GM10266 (cell line): ENCODE measurements around the gene NXPH4.

Source experiments
- DNase-seq: peaks from one replicate; pipeline ENCODE4 v3.0.0; 2012; ENCODE audit errors: extremely low spot score
- TF ChIP-seq, protein P1 (sequence below): IDR thresholded peaks from 2 replicates; pipeline ENCODE4 v1.5.1; 2012; ENCODE audit warnings: mild to moderate bottlenecking, low read depth; ENCODE audit not compliant: control insufficient read depth, insufficient read depth; ENCODE audit errors: missing control alignments

Gene NXPH4

DNA sequence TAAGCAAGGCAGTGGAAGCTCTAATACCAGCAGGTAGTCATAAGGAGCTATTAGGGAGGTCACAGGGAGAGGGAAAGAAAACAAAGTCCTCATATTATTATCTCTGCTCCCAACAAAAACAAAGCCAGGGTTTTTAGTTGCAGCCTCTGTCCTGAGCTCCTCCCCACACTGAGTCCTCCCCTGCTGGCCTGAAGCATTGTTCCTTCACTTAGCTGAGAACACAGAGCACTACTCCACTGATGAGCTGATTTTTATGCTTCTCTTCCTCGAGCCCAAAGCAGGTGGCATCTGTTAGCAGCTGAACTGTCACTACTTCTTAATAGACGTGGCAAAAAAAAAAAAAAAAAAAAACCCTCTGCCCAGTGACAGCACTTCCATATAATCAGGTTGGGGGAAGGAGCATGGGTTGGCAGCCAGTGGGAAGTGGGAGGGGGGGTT, 44.9 kb downstream of the NXPH4 start:
- TF ChIP-seq, protein P1, sequence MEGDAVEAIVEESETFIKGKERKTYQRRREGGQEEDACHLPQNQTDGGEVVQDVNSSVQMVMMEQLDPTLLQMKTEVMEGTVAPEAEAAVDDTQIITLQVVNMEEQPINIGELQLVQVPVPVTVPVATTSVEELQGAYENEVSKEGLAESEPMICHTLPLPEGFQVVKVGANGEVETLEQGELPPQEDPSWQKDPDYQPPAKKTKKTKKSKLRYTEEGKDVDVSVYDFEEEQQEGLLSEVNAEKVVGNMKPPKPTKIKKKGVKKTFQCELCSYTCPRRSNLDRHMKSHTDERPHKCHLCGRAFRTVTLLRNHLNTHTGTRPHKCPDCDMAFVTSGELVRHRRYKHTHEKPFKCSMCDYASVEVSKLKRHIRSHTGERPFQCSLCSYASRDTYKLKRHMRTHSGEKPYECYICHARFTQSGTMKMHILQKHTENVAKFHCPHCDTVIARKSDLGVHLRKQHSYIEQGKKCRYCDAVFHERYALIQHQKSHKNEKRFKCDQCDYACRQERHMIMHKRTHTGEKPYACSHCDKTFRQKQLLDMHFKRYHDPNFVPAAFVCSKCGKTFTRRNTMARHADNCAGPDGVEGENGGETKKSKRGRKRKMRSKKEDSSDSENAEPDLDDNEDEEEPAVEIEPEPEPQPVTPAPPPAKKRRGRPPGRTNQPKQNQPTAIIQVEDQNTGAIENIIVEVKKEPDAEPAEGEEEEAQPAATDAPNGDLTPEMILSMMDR: no peak
- DNase-seq: no peak

DNA sequence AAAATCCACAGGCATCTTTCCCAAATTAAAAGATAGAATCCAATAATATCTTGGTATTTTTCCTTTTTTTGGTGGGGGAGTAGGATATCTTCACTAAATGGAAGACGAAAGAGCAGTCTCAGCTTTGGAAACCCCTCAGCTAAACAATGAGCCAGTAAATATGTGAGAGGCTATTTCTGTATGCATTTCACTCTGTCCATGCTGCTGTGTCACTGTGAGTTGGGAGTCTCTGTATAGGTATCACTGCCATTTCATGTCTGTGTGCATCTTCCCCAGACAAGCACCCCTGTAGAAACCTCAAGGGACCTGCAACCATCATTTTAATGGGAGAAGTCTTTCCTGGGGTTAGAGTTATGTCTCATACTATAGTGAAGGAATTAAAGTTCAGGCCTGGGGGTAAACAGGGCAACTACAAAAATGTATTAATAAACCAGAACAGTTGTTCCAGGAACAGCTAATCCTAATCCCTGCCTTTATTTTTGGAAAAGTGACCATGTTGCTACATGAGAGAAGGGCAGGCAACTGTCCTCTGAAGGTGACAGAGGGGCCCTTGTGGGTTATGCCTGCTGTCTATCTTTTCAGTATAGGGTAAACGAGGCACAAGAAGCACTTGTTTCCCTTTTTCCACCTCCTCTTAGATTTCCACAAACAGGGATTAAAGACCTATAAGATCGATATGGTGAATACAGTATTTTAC, 45.7 kb downstream of the NXPH4 start:
- TF ChIP-seq, protein P1: no peak
- no peak for DNase-seq

DNA sequence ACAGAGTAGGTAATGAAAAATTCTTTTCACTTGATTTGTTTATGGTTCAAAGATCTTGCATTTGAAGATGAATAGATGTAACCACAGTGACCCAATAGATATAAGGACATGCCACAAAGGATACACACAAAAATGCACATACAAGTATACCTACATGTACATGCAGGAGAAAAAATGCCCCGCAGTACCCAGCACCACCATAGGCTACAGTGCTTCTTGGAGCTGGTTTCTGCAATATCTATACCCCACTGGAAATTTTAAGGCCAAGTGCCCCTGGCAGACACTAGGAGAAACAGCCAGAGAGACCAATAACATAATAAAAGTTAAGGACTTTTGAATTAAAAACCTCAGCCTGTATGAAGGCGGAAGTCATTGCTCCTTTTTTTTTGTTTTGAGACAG, 46.5 kb downstream of the NXPH4 start:
- no peak for DNase-seq
- TF ChIP-seq, protein P1: no peak

DNA sequence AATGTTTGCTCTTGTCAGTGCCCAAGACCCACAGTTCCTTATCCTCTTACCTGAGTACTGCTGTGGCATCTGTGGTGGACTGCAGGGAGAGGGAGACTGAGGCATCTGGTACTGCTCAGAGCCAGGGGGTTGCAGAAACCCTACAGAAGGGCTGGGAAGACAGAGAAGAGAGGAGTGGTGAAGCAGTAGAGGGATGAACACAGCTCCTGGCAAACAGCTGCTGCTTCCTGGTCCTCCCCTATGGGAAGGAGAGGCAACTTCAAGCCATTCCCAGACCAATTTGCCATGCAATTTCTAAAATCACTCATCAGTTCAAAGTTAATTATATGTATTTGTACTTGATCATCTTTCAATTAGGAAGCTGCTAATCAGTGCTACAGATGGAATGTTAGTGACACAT, 50.1 kb downstream of the NXPH4 start:
- no peak for DNase-seq
- TF ChIP-seq, protein P1: no peak

DNA sequence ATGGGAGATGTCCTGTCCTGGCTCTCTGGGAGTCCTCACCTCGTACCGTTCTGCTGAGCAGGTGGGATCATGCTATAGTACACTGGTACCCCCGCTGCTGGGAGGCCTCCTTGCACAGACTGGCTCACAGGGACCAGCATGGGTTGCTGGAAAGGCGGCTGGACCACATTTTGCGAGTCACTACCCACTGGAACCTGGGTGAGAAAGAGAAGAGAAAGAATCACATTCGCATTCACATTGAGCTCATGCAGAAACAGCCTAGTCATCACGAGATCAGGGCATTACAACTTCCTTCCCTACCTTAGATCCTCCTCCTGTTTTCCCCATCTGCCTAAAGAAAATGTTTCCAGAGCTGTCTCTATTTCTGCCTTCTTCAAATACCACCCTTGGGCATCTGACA, 51.7 kb downstream of the NXPH4 start:
- TF ChIP-seq, protein P1: no peak
- DNase-seq: no peak

DNA sequence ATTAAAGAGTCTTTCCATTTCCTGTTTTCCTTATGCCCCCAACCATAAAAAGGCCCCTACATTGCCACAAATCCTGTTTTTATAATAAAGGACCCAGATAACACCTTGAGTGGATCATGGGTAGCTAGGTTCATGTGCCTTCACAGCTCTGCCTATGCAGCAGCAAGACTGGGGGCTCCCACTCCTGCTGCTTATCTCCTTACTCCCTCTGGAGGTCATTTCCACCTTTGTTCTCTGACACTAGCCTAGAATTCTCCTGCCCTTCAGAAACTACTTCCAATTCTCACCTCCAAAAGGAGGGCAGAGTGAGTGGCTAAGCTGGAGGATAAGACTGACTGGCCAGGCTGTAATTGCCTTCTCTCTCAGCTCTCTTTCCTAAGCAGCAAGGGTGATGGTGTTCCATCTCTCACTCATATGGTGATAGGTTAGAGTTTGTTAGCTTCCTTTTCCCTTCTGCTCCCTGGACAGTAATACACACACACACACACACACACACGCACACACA, 54.4 kb downstream of the NXPH4 start:
- TF ChIP-seq, protein P1: no peak

DNA sequence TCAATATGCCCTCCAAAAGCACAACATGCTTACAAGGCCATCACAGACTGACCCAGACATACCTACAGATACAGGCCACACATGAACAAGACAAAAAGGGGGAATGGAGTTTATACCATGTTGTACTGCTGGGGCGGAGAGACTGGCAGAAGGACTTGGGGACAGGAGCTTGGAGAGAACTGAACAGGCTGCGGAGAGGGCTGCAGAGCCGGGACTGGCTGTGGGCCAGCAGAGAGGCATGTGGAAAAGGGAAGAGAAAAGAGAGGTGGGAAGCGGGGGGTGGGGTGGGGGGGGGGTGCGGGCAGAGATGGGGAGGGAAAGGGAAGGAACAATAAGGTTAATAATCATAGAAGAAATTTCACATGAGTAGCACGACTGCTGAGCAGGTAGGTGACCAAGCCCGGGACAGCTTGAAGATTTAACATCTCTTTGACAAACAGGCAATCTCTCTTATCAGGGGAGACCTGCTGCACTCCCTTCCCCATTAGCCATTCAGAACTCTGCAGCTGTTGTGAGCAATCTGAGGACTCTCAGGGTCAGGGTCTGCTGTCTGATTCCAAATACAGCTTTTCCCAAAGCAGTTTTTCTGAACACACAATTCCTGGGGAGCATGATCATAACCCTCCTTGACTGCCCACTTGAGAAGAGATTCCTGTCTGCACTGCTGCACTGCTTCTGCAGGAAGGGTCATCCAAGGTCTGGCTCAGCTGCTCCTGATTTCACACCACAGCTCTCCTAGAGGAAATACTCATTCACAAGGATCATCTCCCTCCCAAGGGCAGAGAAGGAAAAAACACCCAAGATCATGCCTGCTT, 56.0 kb downstream of the NXPH4 start:
- TF ChIP-seq, protein P1: no peak
- no peak for DNase-seq

More for the DNA sequence above, 54.4 kb downstream of the NXPH4 start:
- DNase-seq: no peak
